PC-9 (cell line): ENCODE data around the gene LUC7L3.

ENCODE experiments used
- CTCF ChIP-seq: fragments of 200-600 bp; sonication (generic); conservative IDR thresholded peaks from 2 replicates; pipeline ENCODE4 v1.6.1; 2017; ENCODE audit warnings: mixed run types, antibody characterized with exemption, mild to moderate bottlenecking, moderate library complexity
- EZH2 ChIP-seq: fragments of 200-600 bp; sonication (generic); IDR thresholded peaks from 2 replicates; pipeline ENCODE4 v1.8.0; 2017; ENCODE audit warnings: antibody characterized with exemption, low read depth

- TF ChIP-seq EZH2 (no peak), CTCF (no peak)
Observed at GRCh38 chr17:50689251-50689650, 30.2 kb upstream of the LUC7L3 start.
